SK-N-SH treated with all-trans-retinoic acid at 6 μM for 48 hours (cell line): ENCODE data around the gene PTPRG.

Experiments
- ATAC-seq: fragments of 200-7000 bp; cut with Tn5 transposase; 3 replicates; pipeline ENCODE4 v1.9.1; 2020; ENCODE audit warnings: mild to moderate bottlenecking, moderate library complexity
- ARNTL ChIP-seq: fragments of 450-650 bp; formaldehyde crosslinking; IDR thresholded peaks from 2 replicates; pipeline ENCODE4 v1.5.0; 2020; ENCODE audit warnings: low read depth, mild to moderate bottlenecking, moderate library complexity, borderline replicate concordance
- BACH2 ChIP-seq: fragments of 250-450 bp; sonication (Bioruptor Pico); IDR thresholded peaks from 2 replicates; pipeline ENCODE4 v1.9.0; 2021; ENCODE audit warnings: mild to moderate bottlenecking, borderline replicate concordance
- CREB5 ChIP-seq: fragments of 250-450 bp; sonication (Bioruptor Pico); IDR thresholded peaks from 2 replicates; pipeline ENCODE4 v1.5.1; 2020; ENCODE audit warnings: low read depth, mild to moderate bottlenecking, moderate library complexity
- CSDC2 ChIP-seq: fragments of 250-450 bp; sonication (Bioruptor Pico); IDR thresholded peaks from 2 replicates; pipeline ENCODE4 v1.5.0; 2020; ENCODE audit warnings: mild to moderate bottlenecking, moderate library complexity
- ESRRG ChIP-seq: fragments of 250-450 bp; sonication (Bioruptor Pico); IDR thresholded peaks from 2 replicates; pipeline ENCODE4 v1.6.1; 2021; ENCODE audit warnings: mild to moderate bottlenecking
- GLIS3 ChIP-seq: fragments of 250-450 bp; sonication (Bioruptor Pico); IDR thresholded peaks from 2 replicates; pipeline ENCODE4 v1.5.0; 2020; ENCODE audit warnings: mild to moderate bottlenecking, moderate library complexity
- ISL1 ChIP-seq: fragments of 250-450 bp; sonication (Bioruptor Pico); IDR thresholded peaks from 2 replicates; pipeline ENCODE4 v2.1.2; 2022; ENCODE audit warnings: mild to moderate bottlenecking, moderate library complexity
- OSR1 ChIP-seq: fragments of 250-450 bp; sonication (Bioruptor Pico); IDR thresholded peaks from 2 replicates; pipeline ENCODE4 v1.8.0; 2022; ENCODE audit warnings: moderate library complexity, mild to moderate bottlenecking, inconsistent platforms
- PATZ1 ChIP-seq: fragments of 250-450 bp; sonication (Bioruptor Pico); IDR thresholded peaks from 2 replicates; pipeline ENCODE4 v1.8.0; 2020; ENCODE audit warnings: mild to moderate bottlenecking, moderate library complexity, borderline replicate concordance
- POU6F1 ChIP-seq: fragments of 250-450 bp; sonication (Bioruptor Pico); IDR thresholded peaks from 2 replicates; pipeline ENCODE4 v1.8.0; 2021; ENCODE audit warnings: low read depth, mild to moderate bottlenecking, moderate library complexity, borderline replicate concordance
- PPARA ChIP-seq: fragments of 250-450 bp; sonication (Bioruptor Pico); IDR thresholded peaks from 2 replicates; pipeline ENCODE4 v1.5.0; 2020; ENCODE audit warnings: mild to moderate bottlenecking, borderline replicate concordance
- RARB ChIP-seq: fragments of 250-450 bp; sonication (Bioruptor Pico); IDR thresholded peaks from 2 replicates; pipeline ENCODE4 v1.8.0; 2021; ENCODE audit warnings: mild to moderate bottlenecking, moderate library complexity
- SNAI2 ChIP-seq: fragments of 250-450 bp; sonication (Bioruptor Pico); IDR thresholded peaks from 2 replicates; pipeline ENCODE4 v1.5.0; 2020; ENCODE audit warnings: mild to moderate bottlenecking, moderate library complexity
- TCF4 ChIP-seq: fragments of 250-450 bp; sonication (Bioruptor Pico); IDR thresholded peaks from 2 replicates; pipeline ENCODE4 v1.8.0; 2021; ENCODE audit warnings: mild to moderate bottlenecking, moderate library complexity, borderline replicate concordance
- TOX ChIP-seq: fragments of 250-450 bp; sonication (Bioruptor Pico); IDR thresholded peaks from 2 replicates; pipeline ENCODE4 v1.8.0; 2021; ENCODE audit warnings: mild to moderate bottlenecking, moderate library complexity, borderline replicate concordance
- TSHZ2 ChIP-seq: fragments of 250-450 bp; sonication (Bioruptor Pico); IDR thresholded peaks from 2 replicates; pipeline ENCODE4 v1.5.0; 2020; ENCODE audit warnings: mild to moderate bottlenecking, moderate library complexity
- ZC3H10 ChIP-seq: fragments of 250-450 bp; sonication (Bioruptor Pico); IDR thresholded peaks from 2 replicates; pipeline ENCODE4 v1.5.1; 2021; ENCODE audit warnings: mild to moderate bottlenecking, moderate library complexity
- ZFP3 ChIP-seq: fragments of 250-450 bp; sonication (Bioruptor Pico); IDR thresholded peaks from 2 replicates; pipeline ENCODE4 v1.5.0; 2020; ENCODE audit warnings: mild to moderate bottlenecking, moderate library complexity
- ZNF565 ChIP-seq: fragments of 450-650 bp; formaldehyde crosslinking; conservative IDR thresholded peaks from 2 replicates; pipeline ENCODE4 v1.5.0; 2020; ENCODE audit warnings: low read depth, mild to moderate bottlenecking, moderate library complexity
- ZNF70 ChIP-seq: fragments of 450-650 bp; formaldehyde crosslinking; IDR thresholded peaks from 2 replicates; pipeline ENCODE4 v1.5.0; 2020; ENCODE audit warnings: mild to moderate bottlenecking, moderate library complexity
- ZNF8 ChIP-seq: fragments of 450-650 bp; formaldehyde crosslinking; IDR thresholded peaks from 2 replicates; pipeline ENCODE4 v1.5.0; 2020; ENCODE audit warnings: mild to moderate bottlenecking, moderate library complexity

PTPRG gene

GRCh38 chr3:61822588-61822987, 261.2 kb downstream of the PTPRG start (continued):
- TF ChIP-seq OSR1 (CRISPR knock-in tag) (no peak), ZC3H10 (CRISPR knock-in tag) (no peak)
- TF ChIP-seq, all 23 proteins: peak for 0

- TF ChIP-seq ISL1 (CRISPR knock-in tag) (no peak), GLIS3 (CRISPR knock-in tag) (no peak), ZNF70 (CRISPR knock-in tag) (no peak), RARB (no peak), PPARA (no peak), ZFP3 (CRISPR knock-in tag) (no peak), OSR1 (CRISPR knock-in tag) (no peak), POU6F1 (CRISPR knock-in tag) (no peak), TCF4 (no peak), ZNF565 (no peak)
Measured at GRCh38 chr3:61824553-61825135, 263.3 kb downstream of the PTPRG start.

GRCh38 chr3:61826161-61826560, 264.8 kb downstream of the PTPRG start:
- no peak for TF ChIP-seq ISL1 (CRISPR knock-in tag)
- TF ChIP-seq OSR1 (CRISPR knock-in tag): no peak
- no peak for TF ChIP-seq ZNF70 (CRISPR knock-in tag)
- TF ChIP-seq RARB: no peak
- TF ChIP-seq ZFP3 (CRISPR knock-in tag): no peak
- no peak for TF ChIP-seq ESRRG (CRISPR knock-in tag)
- TF ChIP-seq CSDC2: no peak
- no peak for TF ChIP-seq PPARA
- TF ChIP-seq CREB5 (CRISPR knock-in tag): no peak
- TF ChIP-seq TSHZ2 (CRISPR knock-in tag): no peak
- no peak for TF ChIP-seq SNAI2
- no peak for TF ChIP-seq POU6F1 (CRISPR knock-in tag)
- TF ChIP-seq TCF4: no peak
- TF ChIP-seq ZNF565: no peak
- TF ChIP-seq BACH2 (CRISPR knock-in tag): no peak
- TF ChIP-seq ZNF8 (CRISPR knock-in tag): no peak
- no peak for TF ChIP-seq ARNTL (CRISPR knock-in tag)
- no peak for TF ChIP-seq ZC3H10 (CRISPR knock-in tag)
- TF ChIP-seq GLIS3 (CRISPR knock-in tag): no peak
- ATAC-seq: no peak

More at GRCh38 chr3:61824553-61825135, 263.3 kb downstream of the PTPRG start:
- no peak for ATAC-seq

GRCh38 chr3:61828184-61828874, 267.0 kb downstream of the PTPRG start:
- no peak for ATAC-seq
- TF ChIP-seq ESRRG (CRISPR knock-in tag): no peak
- no peak for TF ChIP-seq ZFP3 (CRISPR knock-in tag)
- TF ChIP-seq ZNF8 (CRISPR knock-in tag): no peak
- no peak for TF ChIP-seq GLIS3 (CRISPR knock-in tag)
- no peak for TF ChIP-seq PATZ1 (CRISPR knock-in tag)
- no peak for TF ChIP-seq POU6F1 (CRISPR knock-in tag)
- no peak for TF ChIP-seq TCF4
- TF ChIP-seq ZC3H10 (CRISPR knock-in tag): no peak
- TF ChIP-seq SNAI2: no peak
- no peak for TF ChIP-seq TOX
- TF ChIP-seq ZNF565: no peak
- TF ChIP-seq ARNTL (CRISPR knock-in tag): no peak
- no peak for TF ChIP-seq PPARA
- TF ChIP-seq BACH2 (CRISPR knock-in tag): no peak
